ENCODE data around the gene ZNF578.
"Not testable (repeated sequence)": the region's sequence is repeated elsewhere in the genome, so short reads cannot be mapped to it uniquely, and the experiment has no call there.

ZNF578 gene

DNA sequence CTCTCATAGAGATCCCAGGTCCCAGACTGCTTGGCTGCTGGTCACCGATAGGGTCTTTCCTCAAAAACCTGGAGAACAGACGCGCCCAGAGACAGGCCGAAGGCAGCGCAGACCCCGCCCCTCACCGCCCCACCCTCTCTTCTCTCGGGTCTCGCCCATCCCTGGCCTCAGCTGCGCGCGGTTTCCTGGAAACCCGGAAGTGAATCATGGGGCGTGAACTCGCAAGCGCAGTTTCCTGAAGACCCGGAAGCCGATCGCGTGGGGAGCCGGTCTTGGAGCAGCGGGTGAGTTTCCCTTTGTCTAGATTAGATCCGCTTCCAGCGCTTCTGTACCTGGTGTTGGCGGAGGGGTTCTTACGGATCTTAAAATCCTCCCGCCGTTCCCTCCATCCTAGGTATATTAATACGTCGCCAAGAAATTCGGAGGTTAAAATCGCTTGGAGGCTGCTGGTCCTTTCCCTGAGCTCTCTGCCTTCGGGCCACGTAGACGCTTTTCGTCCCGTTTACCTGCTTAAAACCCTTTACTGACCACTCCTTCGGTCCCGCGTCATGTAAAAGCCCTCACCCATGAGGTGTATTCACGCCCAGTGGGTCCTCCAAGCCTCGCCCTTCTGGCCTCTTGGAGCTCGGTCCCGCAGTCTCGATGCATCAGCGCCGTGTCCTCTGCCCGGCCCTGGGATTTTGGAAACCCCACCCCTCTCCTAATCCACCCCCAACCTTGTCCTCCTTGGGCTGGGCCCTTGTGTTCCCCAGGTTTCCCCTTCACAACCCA lies at the start of gene ZNF578:
TSS of gene ZNF578 (plus strand) at position 230 of the 771 bp plus-strand sequence. CDS start 48,293 bp downstream, outside the sequence.
- FAIRE-seq = no peak

DNA sequence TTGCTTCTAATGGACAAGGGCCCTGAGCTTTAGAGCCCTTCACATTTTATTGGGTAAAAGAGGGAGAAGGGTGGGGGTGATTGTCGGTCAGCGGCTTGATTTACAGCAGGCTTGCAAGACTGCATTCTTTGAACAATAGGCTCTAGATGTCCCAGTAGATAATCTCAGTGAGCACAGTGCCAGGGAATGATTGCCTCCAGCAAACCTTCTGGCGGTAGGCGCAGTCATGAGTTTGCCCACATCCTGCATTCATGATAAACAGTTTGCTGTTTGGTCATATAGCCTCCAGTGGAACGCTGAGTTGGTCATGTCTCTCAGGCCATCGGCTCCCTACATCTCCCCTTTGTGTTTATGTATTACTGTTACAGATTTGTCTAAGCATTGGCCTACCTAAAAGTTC lies 43.1 kb upstream of the ZNF578 start:
- no peak for FAIRE-seq

DNA sequence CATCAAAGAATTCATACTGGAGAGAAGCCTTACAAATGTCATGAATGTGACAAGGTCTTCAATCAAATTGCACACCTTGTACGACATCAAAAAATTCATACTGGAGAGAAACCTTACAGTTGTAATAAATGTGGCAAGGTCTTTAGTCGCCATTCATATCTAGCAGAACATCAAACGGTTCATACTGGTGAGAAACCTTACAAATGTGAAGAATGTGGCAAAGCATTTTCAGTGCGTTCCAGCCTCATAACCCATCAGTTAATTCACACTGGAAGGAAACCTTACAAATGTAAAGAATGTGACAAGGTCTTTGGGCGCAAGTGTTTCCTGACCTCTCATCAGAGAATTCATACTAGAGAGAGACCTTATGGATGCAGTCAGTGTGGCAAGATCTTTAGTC lies 37.6 kb upstream of the ZNF578 start:
- FAIRE-seq = no peak

DNA sequence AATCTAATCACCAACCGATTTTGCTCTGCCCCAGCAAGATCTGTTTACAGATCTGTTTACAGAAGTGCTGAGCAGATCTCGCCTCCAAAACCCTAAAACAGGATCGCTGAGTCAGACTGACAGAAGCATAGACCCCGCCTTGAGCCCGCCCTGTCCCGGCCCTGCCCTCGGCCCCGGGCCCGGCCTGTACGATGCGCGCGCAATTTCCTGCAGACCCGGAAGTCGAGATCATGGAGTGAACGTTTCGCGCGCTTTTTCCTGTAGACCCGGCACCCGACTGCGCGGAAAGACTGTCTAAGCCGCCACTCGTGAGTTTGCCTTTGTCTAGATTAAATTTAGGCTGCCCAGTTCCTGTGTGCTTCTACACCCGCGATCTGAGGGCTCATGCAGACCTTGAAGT lies 24.4 kb upstream of the ZNF578 start, which contains the start of gene ZNF534:
TSS of gene ZNF534 (plus strand) at position 212 of the 400 bp plus-strand sequence. CDS start 2,327 bp downstream, outside the sequence.
- FAIRE-seq = no peak

DNA sequence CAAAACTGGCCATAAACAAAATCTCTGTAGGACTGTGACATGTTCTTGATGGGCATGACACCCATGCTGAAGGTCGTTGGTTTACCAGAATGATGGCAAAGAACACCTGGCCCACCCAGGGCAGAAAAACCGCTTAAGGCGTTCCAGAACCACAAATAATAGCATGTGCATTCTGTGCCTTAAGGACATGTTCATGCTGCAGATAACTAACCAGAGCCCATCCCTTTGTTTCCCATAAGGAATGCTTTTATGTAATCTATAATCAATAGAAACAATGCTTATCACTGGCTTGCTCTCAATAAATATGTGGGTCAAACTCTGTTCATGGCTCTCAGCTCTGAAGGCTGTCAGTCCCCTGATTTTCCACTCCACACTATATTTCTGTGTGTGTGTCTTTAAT lies 11.2 kb upstream of the ZNF578 start:
- no peak for FAIRE-seq

DNA sequence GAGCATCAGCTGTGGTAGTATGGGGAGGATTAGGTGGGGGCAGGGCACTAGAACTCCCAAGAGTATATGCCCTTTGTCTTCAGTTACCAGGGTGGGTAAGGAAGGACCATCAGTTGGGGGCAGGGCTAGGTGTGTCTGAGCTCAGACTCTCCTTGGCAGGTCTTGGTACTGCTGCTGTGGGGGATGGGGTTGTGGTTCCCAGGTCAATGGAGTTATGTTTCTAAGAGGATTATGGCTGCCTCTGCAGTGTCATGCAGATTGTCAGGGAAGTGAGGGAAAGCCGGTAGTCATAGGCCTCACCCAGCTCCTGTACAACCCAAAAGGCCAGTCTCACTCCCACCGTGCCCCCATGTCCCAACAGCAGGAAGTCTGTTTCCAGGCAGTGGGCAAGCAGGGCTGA lies 8.8 kb upstream of the ZNF578 start:
- FAIRE-seq = no peak

DNA sequence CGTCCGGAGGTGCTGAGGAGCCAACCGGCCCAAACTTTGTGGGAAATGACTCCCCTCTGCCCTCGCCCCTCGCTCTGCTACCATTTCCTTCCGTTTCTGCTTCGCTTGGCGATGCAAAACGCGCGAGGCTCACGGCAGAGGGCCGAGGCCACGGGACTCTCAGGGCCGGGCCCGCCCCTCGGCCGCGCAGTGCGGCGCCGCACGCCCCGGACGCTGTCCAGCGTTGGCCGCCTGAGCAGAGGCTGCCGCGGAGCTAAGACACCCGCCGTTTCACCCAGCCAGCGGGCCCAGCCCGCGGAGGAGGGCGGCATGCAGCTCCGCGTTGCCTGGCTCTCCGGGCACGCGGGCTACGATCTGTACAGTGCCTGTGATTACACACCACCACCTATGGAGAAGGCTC lies 2.1 kb upstream of the ZNF578 start:
- no peak for FAIRE-seq

DNA sequence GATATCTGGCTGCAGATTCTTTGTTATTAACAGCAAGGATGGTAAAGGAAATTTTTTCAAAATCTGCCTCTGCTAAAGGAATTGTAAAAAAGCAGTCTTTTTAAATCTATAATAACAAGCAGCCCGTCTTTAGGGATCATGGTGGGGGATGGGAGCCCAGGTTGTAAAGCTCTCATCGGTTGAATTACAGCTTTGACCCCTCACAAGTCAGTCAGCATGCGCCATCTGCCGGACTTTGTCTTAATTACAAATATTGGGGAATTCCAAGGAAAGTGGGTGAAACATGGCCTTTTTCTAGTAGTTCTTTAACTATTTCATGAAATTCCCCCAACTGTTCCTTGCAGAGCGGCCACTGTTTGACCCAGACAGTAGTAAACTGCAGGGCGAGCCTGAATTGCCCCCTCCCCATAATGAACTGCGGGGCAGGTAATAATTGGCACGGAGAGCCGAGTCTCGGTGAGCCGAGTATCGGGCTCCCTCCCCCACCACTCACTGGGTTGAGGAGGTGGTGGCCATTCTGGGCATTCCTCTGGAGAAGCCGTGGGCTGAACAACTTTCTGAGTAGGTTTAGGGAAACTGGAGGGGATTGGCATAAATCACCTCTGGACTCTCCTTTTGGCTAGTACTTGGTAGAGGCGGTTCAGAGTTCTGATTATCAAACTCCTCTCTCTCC lies 11.6 kb downstream of the ZNF578 start:
- no peak for FAIRE-seq

DNA sequence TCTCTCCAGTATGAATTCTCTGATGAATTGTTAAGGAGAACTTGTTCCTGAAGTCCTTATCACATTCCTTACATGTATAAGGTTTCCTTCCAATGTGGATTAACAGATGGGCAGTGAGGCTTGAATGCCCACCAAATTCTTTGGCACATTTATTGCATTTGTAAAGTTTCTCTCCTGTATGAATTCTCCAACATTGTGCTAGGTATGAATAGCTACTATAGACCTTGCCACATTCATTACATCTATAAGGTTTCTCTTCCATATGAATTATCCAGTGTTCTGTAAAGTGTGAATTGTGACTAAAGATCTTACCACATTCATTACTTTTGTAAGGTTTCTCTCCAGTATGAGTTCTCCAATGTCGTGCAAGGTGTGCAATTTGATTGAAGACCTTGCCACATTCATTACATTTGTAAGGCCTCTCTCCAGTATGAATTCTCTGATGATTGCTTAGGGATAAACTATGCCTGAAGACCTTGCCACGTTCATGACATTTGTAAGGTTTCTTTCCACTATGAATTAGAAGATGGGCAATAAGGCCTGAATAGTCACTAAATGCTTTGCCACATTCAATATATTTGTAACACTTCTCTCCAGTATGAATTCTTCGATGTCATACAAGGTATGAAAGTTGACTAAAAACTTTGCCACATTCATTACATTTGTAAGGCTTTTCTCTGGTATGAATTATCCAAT lies 20.4 kb downstream of the ZNF578 start:
- FAIRE-seq = no peak

DNA sequence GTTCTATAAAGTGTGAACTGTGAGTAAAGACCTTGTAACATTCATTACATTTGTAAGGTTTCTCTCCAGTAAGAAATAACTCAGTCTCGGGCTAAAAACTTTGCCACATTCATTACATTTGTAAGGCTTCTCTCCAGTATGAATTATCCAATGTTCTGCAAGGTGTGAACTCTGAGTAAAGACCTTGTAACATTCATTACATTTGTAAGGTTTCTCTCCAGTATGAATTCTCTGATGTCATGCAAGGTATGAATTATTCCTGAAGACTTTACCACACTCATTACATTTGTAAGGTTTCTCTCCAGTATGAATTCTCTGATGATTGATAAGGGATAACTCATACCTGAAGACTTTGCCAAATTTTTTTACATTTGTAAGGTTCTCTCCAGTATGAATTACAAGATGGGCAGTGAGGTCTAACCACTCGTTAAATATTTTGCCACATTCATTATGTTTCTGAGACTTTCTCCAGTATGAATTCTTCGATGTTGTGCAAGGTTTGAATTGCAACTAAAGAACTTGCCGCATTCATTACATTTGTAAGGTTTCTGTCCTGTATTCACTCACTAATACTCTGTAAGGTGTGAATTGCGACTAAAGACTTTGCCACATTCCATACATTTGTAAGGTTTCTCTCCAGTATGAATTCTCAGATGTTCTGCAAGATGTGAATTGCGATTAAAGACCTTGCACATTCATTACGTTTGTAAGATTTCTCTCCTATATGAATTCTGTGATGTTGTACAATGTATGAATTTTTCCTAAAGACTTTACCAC lies 21.2 kb downstream of the ZNF578 start:
- no peak for FAIRE-seq

DNA sequence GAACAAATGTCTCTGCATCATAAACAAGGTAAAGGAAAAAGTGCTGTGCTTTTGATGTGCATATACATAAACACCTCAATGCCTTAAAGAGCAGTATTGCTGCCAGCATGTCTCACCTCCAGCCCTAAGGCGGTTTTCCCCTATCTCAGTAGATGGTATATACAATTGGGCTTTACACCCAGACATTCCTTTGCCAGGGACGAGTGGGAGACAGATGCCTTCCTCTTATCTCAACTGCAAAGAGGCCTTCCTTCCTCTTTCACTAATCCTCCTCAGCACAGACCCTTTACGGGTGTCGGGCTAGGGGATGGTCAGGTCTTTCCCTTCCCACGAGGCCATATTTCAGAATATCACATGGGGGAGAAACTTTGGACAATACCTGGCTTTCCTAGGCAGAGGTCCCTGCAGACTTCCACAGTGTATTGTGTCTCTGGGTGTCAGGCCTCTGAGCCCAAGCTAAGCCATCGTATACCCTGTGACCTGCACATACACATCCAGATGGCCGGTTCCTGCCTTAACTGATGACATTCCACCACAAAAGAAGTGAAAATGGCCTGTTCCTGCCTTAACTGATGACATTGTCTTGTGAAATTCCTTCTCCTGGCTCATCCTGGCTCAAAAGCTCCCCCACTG lies 30.9 kb downstream of the ZNF578 start:
- FAIRE-seq = not testable (repeated sequence)

DNA sequence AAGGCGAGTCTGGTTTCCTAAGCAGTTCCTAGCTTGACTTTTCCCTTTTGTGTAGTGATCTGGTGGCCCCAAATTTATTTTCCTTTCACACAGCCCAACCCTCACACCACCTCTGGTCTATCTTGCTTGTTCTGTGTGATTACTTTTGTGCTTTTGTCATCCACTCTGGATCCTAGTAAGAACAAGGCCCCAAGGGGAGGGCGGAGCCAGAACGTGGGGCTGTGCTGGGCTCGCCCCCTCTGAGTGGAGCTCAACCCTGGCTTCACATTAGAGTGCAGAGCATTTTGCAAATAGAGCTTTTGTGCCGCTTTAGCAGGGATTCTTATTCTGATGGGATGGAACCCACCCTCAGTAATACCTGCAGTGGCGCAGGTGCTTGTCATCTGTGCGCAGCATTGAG lies 31.7 kb downstream of the ZNF578 start:
- not testable (repeated sequence) for FAIRE-seq

DNA sequence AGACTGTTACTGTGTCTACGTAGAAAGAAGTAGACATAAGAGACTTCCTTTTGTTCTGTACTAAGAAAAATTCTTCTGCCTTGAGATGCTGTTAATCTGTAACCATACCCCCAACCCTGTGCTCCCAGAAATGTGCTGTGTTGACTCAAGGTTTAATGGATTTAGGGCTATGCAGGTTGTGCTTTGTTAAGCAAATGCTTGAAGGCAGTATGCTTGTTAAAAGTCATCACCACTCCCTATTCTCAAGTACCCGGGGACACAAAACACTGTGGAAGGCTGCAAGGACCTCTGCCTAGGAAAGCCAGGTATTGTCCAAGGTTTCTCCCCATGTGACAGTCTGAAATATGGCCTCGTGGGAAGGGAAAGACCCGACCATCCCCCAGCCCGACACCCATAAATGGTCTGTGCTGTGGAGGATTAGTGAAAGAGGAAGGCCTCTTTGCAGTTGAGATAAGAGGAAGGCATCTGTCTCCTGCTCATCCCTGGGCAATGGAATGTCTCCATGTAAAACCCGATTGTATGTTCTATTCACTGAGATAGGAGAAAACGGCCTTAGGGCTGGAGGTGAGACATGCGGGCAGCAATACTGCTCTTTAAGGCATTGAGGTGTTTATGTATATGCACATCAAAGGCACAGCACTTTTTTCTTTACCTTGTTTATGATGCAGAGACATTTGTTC lies 32.3 kb downstream of the ZNF578 start:
- not testable (repeated sequence) for FAIRE-seq

DNA sequence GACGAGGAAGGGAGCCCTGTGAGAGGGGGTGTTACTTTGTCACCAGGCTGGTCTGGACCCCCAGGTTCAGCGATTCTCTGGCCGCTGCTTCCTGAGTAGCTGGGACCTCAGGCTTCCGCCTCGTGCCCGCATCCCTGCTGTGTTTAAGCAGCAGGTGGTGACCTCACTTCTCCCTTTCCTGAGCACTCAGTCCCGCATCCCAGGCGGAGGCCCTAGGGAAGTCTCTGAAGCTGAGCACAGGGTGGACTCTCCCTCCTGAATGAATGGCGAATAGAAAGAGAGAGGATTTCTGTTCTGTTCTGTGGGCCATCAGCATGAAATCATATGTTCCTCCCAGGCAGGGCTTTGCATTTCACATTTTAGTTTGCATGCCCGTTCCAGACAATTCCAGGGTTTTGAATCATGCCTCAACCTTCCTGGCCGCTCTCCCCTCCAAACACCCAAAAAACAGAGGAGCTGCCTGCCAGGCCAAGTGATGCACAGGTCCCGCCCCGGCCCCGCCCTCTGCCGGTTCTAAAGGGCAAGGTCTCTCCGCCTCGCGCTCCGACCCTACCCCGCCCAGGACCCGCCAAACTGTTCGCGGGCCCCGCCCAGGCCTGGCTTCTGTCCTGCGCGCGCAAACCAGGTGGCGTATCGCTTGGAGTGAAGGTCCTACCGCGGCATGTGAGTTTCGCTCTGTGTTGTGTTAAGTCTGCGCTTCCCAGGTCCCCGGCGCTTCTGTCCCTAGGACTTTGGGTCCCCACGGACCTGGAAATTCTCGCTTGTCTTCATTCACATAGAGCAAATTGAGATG lies 39.0 kb downstream of the ZNF578 start:
- no peak for FAIRE-seq

DNA sequence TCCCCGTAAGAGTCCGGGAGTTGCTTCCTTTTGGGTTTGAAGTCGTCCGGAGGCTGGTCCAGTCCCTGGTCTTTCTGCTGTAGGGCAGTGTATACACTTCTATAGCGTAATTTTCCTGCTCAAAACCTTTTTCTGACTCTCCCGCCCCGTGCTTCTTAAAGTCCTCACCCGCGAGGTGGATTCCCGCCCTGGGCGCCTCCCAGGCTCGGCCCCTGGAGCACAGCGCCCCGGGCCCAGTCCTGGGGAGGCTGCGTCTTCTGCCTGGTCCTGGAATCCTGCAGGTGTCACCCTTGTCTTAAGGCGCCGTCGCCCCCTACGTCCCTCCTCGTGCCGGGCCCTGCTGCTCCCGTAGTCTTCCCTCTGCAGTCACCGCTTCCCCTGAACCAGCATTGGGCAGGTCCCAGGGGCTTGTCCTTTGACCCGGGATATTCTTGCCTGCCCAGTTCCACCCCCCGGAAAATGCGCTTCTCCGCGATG lies 39.7 kb downstream of the ZNF578 start:
- FAIRE-seq = no peak

DNA sequence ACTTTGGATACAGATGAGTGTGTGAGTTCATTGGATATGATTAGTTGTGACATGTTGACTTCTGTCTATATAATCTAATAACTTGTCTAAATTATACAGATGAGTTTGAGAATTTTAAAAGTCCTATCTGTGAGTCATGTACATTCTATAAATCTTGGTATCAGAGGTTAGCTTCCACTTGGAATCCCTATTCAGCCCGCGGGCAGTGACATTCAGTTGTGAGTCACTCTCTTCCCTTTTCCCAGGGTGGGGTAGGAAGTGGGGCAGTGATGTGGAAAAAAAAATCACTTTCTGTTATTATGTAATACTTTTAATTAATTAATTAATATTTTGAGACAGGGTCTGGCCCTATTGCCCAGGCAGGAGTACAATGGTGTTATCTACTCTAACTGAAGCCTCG lies 41.2 kb downstream of the ZNF578 start:
- no peak for FAIRE-seq

DNA sequence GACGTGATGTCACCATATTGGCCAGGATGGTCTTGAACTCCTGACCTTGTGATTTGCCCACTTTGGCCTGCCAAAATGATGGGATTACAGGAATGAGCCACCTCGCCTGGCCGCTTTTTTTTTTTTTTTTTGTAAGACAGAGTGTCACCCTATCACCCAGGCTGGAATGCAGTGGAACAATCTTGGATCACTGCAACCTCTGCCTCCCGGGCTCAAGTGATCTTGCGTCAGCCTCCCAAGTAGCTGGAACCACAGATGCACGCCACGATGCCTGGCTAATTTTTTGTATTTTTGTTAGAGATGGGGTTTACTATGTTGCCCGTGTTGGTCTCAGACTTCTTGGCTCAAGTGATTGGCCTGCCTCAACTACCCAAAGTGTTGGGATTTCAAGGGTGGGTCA lies 45.2 kb downstream of the ZNF578 start:
- no peak for FAIRE-seq

DNA sequence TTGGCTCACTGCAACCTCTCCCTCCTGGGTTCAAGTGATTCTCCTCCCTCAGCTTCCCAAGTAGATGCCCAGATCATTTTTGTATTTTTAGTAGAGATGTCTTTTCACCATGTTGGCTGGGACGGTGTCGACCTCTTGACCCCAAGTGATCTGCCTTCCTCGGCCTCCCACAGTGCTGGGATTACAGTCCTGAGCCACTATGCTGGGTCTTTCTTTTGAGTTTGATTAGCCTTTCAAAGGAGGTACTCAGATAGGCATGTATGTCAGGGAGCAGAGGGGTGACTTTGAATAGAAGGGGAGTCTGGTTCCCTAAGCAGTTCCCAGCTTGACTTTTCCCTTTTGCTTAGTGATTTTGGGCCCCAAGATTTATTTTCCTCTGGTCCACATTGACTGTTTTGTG lies 47.1 kb downstream of the ZNF578 start:
- FAIRE-seq = not testable (repeated sequence)

DNA sequence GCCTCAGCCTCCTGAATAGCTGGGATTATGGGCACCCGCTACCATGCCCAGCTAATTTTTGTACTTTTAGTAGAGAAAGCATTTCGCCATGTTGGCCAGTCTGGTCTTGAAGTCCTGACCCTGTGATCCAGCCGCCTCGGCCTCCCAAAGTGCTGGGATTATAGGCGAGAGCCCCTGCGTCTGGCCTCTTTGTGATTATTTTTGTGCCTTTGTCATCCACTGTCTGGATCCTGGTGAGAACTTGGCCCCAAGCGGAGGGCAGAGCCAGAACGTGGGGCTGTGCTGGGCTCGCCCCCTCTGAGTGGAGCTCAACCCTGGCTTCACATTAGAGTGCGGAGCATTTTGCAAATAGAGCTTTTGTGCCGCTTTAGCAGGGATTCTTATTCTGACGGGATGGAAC lies 47.6 kb downstream of the ZNF578 start:
- not testable (repeated sequence) for FAIRE-seq

DNA sequence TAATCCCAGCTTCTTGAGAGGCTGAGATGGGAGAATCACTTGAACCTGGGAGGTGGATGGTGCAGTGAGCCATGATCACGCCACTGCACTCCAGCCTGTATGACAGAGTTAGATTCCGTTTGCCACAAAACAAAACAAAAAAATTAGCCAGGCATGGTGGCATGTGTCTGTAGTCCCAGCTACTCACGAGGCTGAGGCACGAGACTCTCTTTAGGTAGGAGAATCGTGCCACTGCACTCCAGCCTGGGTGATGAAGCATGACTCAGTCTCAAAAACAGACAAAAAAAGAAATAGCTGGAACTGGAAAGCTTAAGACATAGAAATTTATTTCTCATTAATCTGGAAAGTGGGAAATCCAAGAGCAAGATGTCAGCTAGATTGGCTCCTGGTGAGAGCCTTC lies 53.9 kb downstream of the ZNF578 start:
- FAIRE-seq = no peak

DNA sequence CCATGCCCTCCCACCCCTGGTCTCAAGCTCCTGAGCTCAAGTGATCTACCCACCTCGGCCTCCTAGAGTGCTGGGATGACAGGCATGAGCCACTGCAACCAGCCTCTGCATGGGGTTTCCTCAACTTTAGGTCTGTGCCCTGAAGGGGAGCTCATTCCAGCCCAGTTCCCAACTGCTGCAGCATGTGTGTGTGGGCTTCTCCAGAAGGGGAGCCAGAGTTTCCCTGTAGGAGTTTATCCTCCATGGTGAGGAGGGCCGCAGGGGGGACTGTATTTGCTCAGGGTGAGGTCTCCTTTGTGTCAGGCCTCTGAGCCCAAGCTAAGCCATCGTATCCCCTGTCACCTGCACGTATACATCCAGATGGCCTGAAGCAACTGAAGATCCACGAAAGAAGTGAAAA lies 62.8 kb downstream of the ZNF578 start:
- no peak for FAIRE-seq

Data from G401.6 (cell line).